ENCODE measurements around the gene NETO2. TPM values are rescaled to one million over a fixed set of nuclear protein-coding genes. Genes with fewer than 3 reads are reported as not detected.
"Not testable (repeated sequence)": the region's sequence is repeated elsewhere in the genome, so short reads cannot be mapped to it uniquely, and the experiment has no call there.

NETO2 gene
- total RNA-seq, 1 experiment from 2014 or later = 54.4 TPM

GRCh38 chr16:47056688-47057629, 86.8 kb downstream of the NETO2 start:
- no peaks in the 10 kb centered on the region for H4K20me1 ChIP-seq (ENCODE audit: insufficient read depth)
- no peaks in the 10 kb centered on the region for H3K79me2 ChIP-seq (ENCODE audit: low read depth)
- H3K9me3 ChIP-seq (ENCODE audit: insufficient read depth, low read depth) = no peaks in the 10 kb centered on the region
- intact Hi-C loops (cut with micrococcal nuclease; ENCODE audit: unreplicated experiment) = no loop called here
- BruUV-seq (replicated peaks) = no TSS peak
- H3K27me3 ChIP-seq (ENCODE audit: insufficient read depth, low read depth) = peaks cover 5% of the 10 kb centered on the region; the same call in 1 of the 2 replicates
- ChIA-PET CTCF (no interaction called here), POLR2A (ENCODE audit: unreplicated experiment) (no interaction called here)
- H3K4me3 ChIP-seq = no peak overlapping the region
- H2AFZ ChIP-seq = no peak overlapping the region
- H3K4me1 ChIP-seq (replicated peaks; ENCODE audit: insufficient read depth) = no peaks in the 10 kb centered on the region
- DNase-seq = no peak
- H3K4me2 ChIP-seq = no peak overlapping the region
- no peaks in the 10 kb centered on the region for H3K36me3 ChIP-seq (ENCODE audit: low read depth)
- no peak for TF ChIP-seq EZH2 (IDR thresholded peaks at IDR 0.05; ENCODE audit: low read depth)
- TF ChIP-seq, protein P1, sequence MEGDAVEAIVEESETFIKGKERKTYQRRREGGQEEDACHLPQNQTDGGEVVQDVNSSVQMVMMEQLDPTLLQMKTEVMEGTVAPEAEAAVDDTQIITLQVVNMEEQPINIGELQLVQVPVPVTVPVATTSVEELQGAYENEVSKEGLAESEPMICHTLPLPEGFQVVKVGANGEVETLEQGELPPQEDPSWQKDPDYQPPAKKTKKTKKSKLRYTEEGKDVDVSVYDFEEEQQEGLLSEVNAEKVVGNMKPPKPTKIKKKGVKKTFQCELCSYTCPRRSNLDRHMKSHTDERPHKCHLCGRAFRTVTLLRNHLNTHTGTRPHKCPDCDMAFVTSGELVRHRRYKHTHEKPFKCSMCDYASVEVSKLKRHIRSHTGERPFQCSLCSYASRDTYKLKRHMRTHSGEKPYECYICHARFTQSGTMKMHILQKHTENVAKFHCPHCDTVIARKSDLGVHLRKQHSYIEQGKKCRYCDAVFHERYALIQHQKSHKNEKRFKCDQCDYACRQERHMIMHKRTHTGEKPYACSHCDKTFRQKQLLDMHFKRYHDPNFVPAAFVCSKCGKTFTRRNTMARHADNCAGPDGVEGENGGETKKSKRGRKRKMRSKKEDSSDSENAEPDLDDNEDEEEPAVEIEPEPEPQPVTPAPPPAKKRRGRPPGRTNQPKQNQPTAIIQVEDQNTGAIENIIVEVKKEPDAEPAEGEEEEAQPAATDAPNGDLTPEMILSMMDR (conservative IDR thresholded peaks at IDR 0.05) = no peak
- no peak overlapping the region for H3K27ac ChIP-seq
- no peaks in the 10 kb centered on the region for H3K9me2 ChIP-seq (ENCODE audit: insufficient read depth)
- H3F3A ChIP-seq (ENCODE audit: insufficient read depth, low read depth) = no peaks in the 10 kb centered on the region

GRCh38 chr16:47056061-47056460, 87.7 kb downstream of the NETO2 start:
- intact Hi-C loops (cut with micrococcal nuclease; ENCODE audit: unreplicated experiment); H2AFZ ChIP-seq; H3K9me3 ChIP-seq (ENCODE audit: insufficient read depth, low read depth); H3K4me3 ChIP-seq; H3K79me2 ChIP-seq (ENCODE audit: low read depth); H3K9me2 ChIP-seq (ENCODE audit: insufficient read depth); H3F3A ChIP-seq (ENCODE audit: insufficient read depth, low read depth); H4K20me1 ChIP-seq (ENCODE audit: insufficient read depth); H3K4me2 ChIP-seq; H3K27me3 ChIP-seq (ENCODE audit: insufficient read depth, low read depth); H3K27ac ChIP-seq; CTCF ChIA-PET; DNase-seq; BruUV-seq (replicated peaks); H3K36me3 ChIP-seq (ENCODE audit: low read depth); POLR2A ChIA-PET (ENCODE audit: unreplicated experiment); H3K4me1 ChIP-seq (replicated peaks; ENCODE audit: insufficient read depth): not testable (repeated sequence)

DNA sequence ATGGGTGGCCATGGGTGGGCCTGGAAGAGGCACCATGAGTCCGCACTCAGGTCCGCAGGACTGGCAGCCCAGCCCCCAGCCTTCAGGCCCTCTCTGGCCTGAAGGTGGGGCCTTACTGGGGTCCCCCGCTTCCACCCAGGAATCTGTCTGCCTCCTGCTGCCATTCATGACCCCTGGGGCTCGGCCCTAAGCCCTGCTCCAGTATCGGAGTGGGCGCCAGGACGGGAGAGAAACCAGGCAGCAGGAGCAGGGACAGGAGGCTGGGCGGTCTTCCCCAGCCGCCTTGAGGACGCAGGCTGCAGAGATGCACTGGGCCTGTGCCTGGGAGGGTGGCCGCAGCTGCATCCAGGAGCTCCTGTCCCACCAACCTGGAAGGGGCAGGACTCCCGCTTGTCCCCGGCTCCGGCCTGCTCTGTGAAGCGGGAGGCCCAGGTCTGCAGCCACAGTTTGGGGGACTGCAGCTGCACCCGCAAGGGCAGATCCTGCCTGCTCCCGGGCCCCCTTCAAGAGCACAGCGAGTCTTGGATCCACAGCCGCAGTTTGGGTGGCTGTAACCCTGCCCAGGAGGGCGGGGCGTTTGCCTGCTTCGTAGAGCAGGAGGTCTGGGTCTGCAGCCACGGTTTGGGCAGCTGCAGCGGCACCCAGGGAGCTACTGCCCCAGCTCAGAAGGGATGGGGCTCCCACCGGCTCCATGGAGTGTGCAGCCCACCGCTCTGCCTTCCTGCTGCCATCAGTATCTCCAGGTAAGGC, 88.4 kb downstream of the NETO2 start:
- intact Hi-C loops (cut with micrococcal nuclease; ENCODE audit: unreplicated experiment) = no loop called here
- no peaks in the 10 kb centered on the region for H3K4me1 ChIP-seq (replicated peaks; ENCODE audit: insufficient read depth)
- no peak overlapping the region for H3K27ac ChIP-seq
- H3K4me2 ChIP-seq = no peak overlapping the region
- CTCF ChIA-PET = no interaction called here
- H3K79me2 ChIP-seq (ENCODE audit: low read depth) = no peaks in the 10 kb centered on the region
- POLR2A ChIA-PET (ENCODE audit: unreplicated experiment) = no interaction called here
- H3K9me2 ChIP-seq (ENCODE audit: insufficient read depth) = no peaks in the 10 kb centered on the region
- no peak for TF ChIP-seq EZH2 (IDR thresholded peaks at IDR 0.05; ENCODE audit: low read depth)
- TF ChIP-seq, protein P1 (conservative IDR thresholded peaks at IDR 0.05) = no peak
- peaks cover 5% of the 10 kb centered on the region; the same call in 1 of the 2 replicates for H3K27me3 ChIP-seq (ENCODE audit: insufficient read depth, low read depth)
- no peak overlapping the region for H3K4me3 ChIP-seq
- H3F3A ChIP-seq (ENCODE audit: insufficient read depth, low read depth) = no peaks in the 10 kb centered on the region
- no TSS peak for BruUV-seq (replicated peaks)
- H4K20me1 ChIP-seq (ENCODE audit: insufficient read depth) = no peaks in the 10 kb centered on the region
- no peak overlapping the region for H2AFZ ChIP-seq
- H3K36me3 ChIP-seq (ENCODE audit: low read depth) = no peaks in the 10 kb centered on the region
- no peaks in the 10 kb centered on the region for H3K9me3 ChIP-seq (ENCODE audit: insufficient read depth, low read depth)
- no peak for DNase-seq

All from PC-9 (cell line).